Activated B cell treated with CpG ODN at 0.5 μM for 24 hours (primary cell): ENCODE results near the gene RASSF8. TPM values are rescaled to one million over a fixed set of nuclear protein-coding genes. Genes with fewer than 3 reads are reported as not detected.

ENCODE experiments used
- ATAC-seq: fragments of 200-7000 bp; cut with Tn5 transposase; one replicate; pipeline ENCODE4 v1.10.0; 2021; ENCODE audit warnings: low read depth, mild to moderate bottlenecking, moderate library complexity
- CTCF ChIA-PET: fragments of 350-600 bp; sonication (Branson Sonifier 250); formaldehyde crosslinking; loops from one replicate; lab custom pipeline; 2021; ENCODE audit warnings: antibody characterized with exemption; lab: Charles Lee
- POLR2A ChIA-PET: fragments of 350-600 bp; sonication (Branson Sonifier 250); formaldehyde crosslinking; loops from one replicate; lab custom pipeline; 2021; ENCODE audit warnings: antibody characterized with exemption; lab: Charles Lee
- DNase-seq: peaks from one replicate; pipeline ENCODE4 v3.0.0; 2022
- H3K27ac Mint-ChIP-seq: one replicate; pipeline ENCODE4 v1.8.0; 2020; ENCODE audit warnings: mixed read lengths
- H3K27me3 Mint-ChIP-seq: one replicate; pipeline ENCODE4 v1.8.0; 2021; ENCODE audit warnings: mixed read lengths
- H3K36me3 Mint-ChIP-seq: one replicate; pipeline ENCODE4 v1.8.0; 2021; ENCODE audit warnings: low read depth, mixed read lengths
- H3K4me1 Mint-ChIP-seq: one replicate; pipeline ENCODE4 v1.8.0; 2021; ENCODE audit warnings: mixed read lengths
- H3K4me3 Mint-ChIP-seq: one replicate; pipeline ENCODE4 v1.8.0; 2020; ENCODE audit warnings: mild to moderate bottlenecking, mixed read lengths
- H3K9me3 Mint-ChIP-seq: one replicate; pipeline ENCODE4 v1.8.0; 2020; ENCODE audit warnings: mixed read lengths
- intact Hi-C: fragments of 100-400 bp; cut with micrococcal nuclease; formaldehyde crosslinking; loops from one replicate; pipeline ENCODE4 v1.15.1; 2024
- total RNA-seq: library from RNA; stranded (reverse); gene quantifications from 2 replicates; pipeline ENCODE4 v1.2.3, GENCODE V29; 2022
- TF ChIP-seq, protein P1 (sequence below): fragments of 200-600 bp; IDR thresholded peaks from one replicate; pipeline ENCODE4 v1.8.0; 2022; ENCODE audit warnings: antibody characterized with exemption, mild to moderate bottlenecking

RASSF8 gene
- total RNA-seq, 1 donor from 2014 or later = 0.58 TPM

DNA sequence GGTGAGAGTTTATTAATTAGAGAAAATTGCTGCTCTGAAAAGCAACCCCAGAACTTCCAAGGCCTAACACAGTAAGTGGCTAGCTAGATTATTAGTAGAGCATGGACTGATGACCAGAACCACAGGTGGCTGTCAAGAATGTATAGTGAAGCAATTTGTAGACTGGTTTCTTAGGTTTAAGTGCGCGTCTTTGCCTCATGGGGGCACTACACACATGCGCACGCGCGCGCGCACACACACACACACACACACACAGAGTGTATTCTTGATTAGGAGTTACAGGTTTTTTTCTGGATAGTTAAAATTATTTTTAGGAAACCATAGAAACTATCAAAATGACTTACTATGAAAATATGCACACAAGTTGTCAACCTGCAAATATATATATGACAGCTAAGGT, 99.8 kb downstream of the RASSF8 start:
- ChIA-PET CTCF (interaction anchor here (1.2 kb wide), 1 partner anchor 594 kb away, joined by 3 read pairs; no protein-coding TSS in a partner anchor), POLR2A (interaction anchor here (0.7 kb wide), 1 partner anchor 725 kb away, joined by 4 read pairs; no protein-coding TSS in a partner anchor)
- intact Hi-C loops = no loop called here
- TF ChIP-seq, protein P1, sequence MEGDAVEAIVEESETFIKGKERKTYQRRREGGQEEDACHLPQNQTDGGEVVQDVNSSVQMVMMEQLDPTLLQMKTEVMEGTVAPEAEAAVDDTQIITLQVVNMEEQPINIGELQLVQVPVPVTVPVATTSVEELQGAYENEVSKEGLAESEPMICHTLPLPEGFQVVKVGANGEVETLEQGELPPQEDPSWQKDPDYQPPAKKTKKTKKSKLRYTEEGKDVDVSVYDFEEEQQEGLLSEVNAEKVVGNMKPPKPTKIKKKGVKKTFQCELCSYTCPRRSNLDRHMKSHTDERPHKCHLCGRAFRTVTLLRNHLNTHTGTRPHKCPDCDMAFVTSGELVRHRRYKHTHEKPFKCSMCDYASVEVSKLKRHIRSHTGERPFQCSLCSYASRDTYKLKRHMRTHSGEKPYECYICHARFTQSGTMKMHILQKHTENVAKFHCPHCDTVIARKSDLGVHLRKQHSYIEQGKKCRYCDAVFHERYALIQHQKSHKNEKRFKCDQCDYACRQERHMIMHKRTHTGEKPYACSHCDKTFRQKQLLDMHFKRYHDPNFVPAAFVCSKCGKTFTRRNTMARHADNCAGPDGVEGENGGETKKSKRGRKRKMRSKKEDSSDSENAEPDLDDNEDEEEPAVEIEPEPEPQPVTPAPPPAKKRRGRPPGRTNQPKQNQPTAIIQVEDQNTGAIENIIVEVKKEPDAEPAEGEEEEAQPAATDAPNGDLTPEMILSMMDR = no peak
- no peaks in the 10 kb centered on the region for H3K4me1 Mint-ChIP-seq
- H3K27ac Mint-ChIP-seq = no peak overlapping the region
- no peaks in the 10 kb centered on the region for H3K9me3 Mint-ChIP-seq
- no peaks in the 10 kb centered on the region for H3K27me3 Mint-ChIP-seq
- H3K4me3 Mint-ChIP-seq = no peak overlapping the region
- no peak for ATAC-seq
- no peak for DNase-seq
- H3K36me3 Mint-ChIP-seq = no peaks in the 10 kb centered on the region

DNA sequence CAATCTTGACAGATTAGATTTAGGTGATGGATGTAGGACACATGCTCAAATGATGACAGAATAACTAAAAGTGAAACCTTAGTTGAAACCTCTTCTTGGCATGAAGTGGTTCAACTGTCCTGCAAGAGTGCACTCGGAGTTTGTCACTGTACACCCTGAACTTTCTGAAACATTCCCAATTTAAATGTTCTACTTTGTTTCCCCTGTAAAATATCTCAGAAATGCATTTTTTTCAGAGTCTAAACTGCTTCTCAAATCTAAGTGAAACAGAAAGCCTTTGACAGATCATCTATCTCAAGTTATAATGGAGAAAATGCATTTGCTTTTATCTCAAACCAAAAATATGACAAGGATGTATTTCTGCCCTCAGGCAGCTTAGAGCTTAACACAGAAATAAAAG, 100.3 kb downstream of the RASSF8 start:
- no peak overlapping the region for H3K27ac Mint-ChIP-seq
- H3K4me1 Mint-ChIP-seq = no peaks in the 10 kb centered on the region
- H3K4me3 Mint-ChIP-seq = no peak overlapping the region
- intact Hi-C loops = no loop called here
- ChIA-PET CTCF (interaction anchor here (1.2 kb wide), 1 partner anchor 593 kb away, joined by 3 read pairs; no protein-coding TSS in a partner anchor), POLR2A (interaction anchor here (0.7 kb wide), 1 partner anchor 725 kb away, joined by 4 read pairs; no protein-coding TSS in a partner anchor)
- no peaks in the 10 kb centered on the region for H3K27me3 Mint-ChIP-seq
- no peak for DNase-seq
- no peak for ATAC-seq
- no peaks in the 10 kb centered on the region for H3K36me3 Mint-ChIP-seq
- TF ChIP-seq, protein P1 = no peak
- H3K9me3 Mint-ChIP-seq = no peaks in the 10 kb centered on the region

DNA sequence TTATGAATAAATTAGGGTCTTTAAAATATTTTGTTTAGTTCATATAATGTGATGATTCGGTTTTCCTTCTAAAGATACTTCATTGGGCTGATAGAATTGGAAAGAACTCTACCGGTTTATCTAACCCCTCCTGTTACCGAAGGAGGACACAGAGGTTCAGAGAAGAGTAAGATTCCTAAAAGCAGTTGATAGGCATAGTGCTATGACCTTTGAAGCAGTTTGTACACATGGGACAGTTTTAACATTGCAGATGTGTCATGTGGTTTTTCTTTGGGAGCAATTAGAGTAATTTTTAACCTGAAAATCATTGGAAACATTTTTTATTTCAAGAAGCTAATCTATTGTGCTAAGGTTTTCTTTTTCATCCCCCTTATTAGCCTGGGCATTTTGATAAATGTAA, 103.5 kb downstream of the RASSF8 start:
- DNase-seq (no peak), ATAC-seq (no peak)
- no peak overlapping the region for H3K27ac Mint-ChIP-seq
- no peaks in the 10 kb centered on the region for H3K9me3 Mint-ChIP-seq
- no peaks in the 10 kb centered on the region for H3K4me1 Mint-ChIP-seq
- TF ChIP-seq, protein P1 = no peak
- intact Hi-C loops = no loop called here
- ChIA-PET POLR2A (no interaction called here), CTCF (no interaction called here)
- H3K27me3 Mint-ChIP-seq = peaks cover 1% of the 10 kb centered on the region
- H3K36me3 Mint-ChIP-seq = no peaks in the 10 kb centered on the region
- no peak overlapping the region for H3K4me3 Mint-ChIP-seq

DNA sequence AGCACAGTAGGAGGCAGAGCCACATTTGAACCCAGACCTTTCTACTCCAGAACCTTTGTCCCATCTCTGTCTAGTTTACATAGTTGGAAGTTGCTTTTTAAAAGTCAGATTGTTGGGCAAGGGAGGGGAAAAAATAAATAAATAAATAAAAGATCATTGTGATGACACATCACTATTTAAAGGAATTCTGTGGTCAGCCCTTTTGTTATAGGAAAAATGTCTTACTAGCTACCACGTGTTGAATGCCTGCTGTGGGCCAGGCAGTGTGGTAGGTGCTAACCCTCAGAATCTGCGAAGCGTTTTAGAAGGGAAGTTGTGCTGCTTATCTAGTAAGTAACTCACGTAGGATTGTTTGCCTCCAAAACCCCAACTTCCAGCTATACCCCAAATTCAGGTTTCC, 104.1 kb downstream of the RASSF8 start:
- Mint-ChIP-seq H3K27me3 (peaks cover 1% of the 10 kb centered on the region), H3K9me3 (no peaks in the 10 kb centered on the region), H3K36me3 (no peaks in the 10 kb centered on the region), H3K27ac (no peak overlapping the region), H3K4me3 (no peak overlapping the region), H3K4me1 (no peaks in the 10 kb centered on the region)
- ChIA-PET CTCF (interaction anchor here (0.6 kb wide), 1 partner anchor 10 kb away, joined by 3 read pairs; no protein-coding TSS in a partner anchor), POLR2A (no interaction called here)
- intact Hi-C loops = no loop called here
- TF ChIP-seq, protein P1 = no peak
- ATAC-seq (no peak), DNase-seq (no peak)

DNA sequence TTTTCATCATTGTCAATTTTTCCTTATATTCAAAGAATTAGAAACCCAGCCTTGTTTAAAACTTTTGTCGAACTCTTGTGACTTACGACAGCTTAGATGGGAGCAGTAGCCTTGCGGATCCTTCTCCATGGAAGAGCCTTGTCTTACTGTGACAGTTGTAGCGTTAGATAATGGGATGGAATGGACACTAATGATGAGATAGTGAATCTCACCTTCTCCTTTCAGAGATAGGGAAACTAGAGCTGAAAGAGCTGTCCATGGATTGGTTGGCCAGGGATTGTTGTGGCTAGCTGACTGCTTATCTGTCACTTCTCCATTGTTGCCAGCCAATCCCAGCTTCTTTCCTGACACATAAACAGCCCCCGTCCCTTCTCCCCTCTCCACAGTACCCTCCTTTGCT, 107.0 kb downstream of the RASSF8 start:
- Mint-ChIP-seq H3K4me3 (no peak overlapping the region), H3K4me1 (no peaks in the 10 kb centered on the region), H3K27me3 (peaks cover 1% of the 10 kb centered on the region), H3K9me3 (no peaks in the 10 kb centered on the region), H3K27ac (no peak overlapping the region), H3K36me3 (no peaks in the 10 kb centered on the region)
- DNase-seq (no peak), ATAC-seq (no peak)
- ChIA-PET POLR2A (no interaction called here), CTCF (no interaction called here)
- TF ChIP-seq, protein P1 = no peak
- intact Hi-C loops = no loop called here
